DMS153 treated with DMSO at 0.1 percent for 48 hours (cell line): ENCODE data around the gene MTRR.
A peak's percentile ranks its signal among the peaks of the same experiment; 100 is the strongest.

Experiments
- DNase-seq: peaks from one replicate; lab custom pipeline; 2025; ENCODE audit not compliant: unreplicated experiment; lab: John Stamatoyannopoulos, UW

The MTRR gene

DNA sequence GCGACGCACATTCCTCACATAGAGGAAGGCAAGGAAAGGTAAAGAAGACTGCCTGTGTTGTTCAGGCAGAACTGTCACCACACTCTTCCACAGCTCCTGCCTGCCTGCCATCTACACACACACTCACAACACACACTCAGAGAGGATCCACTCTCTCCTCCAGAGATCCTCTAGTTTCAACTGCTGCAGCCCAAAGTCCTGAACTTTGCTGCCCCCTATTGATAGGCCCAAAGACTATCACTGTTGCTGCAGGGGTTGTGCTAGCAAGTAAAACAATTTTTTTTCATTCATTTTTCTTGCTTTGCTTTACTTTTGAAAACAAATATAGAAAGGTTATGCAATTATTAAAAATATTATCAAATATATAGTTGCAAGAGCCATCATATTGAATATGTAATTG lies 12.1 kb upstream of the MTRR start:
- DNase-seq, result peak; percentile 86

DNA sequence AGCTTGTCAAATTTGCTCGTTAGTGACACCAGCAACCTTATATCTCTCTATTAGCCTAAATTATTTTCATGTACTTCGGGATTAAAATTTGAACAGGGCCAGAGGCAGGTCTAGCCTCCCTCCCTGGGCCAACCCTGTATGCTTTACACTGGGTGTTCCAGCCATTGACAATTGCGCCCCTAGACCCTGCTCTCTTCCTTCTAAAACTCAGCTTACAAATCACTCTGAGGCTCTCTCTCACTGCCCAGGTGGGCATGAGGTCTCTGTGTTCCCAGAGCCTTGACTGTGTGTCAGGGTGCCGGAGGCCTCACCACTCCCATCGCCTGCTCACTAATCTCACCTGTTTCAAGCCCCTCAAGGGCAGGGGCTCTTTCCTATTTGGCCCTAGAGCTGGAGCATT lies 11.6 kb upstream of the MTRR start:
- DNase-seq, result no peak

DNA sequence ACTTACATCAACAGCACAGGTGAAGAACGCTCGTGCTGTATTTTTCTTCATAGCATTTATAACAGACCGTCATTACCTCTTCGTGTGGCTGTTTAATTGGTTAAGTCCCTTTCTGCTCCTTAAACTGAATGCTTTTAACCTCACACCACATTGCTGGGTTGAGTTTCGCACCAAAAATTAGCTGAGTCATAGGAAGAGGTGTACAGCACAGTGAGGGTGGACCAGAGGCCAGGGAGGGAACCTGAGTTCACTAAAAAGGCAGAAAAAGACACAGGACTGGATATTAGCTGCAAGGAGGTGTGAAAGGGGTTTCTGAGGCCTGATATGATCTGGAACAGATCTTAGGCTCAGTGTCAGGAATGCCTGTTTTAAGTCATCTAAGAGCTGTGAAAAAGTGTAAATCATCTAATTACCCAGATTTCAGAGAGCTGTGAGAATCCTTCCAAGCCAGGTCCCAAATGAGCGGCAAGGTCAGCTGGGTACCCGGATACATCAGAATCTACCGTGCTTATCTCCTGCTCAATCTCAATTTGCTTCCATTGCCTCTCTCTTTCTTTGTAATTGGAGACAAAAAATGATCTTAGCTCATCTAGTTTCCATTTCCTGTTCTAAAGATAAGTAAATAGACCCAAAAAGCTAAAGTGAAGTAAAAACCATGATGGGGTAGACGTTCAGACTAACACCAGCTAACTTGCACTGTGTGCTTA lies 10.9 kb upstream of the MTRR start:
- no peak for DNase-seq

DNA sequence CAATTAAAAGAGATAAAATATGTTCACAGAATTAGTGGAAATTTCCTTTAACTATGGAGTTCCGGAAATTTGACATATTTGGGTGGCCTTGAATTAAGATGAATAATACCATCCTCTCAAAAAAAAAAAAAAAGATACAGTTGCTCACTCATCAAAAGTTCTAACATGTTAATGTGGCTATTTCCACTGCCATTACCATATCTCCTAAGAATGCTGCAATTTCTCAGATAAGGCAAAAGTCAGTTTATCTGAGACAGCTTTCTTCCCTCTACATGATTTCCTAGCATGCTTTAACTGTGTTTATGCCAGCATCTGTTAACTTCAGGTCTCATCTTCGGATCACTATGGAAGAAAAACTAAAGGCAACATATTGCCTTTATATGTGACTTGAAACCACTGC lies 2.8 kb upstream of the MTRR start:
- DNase-seq, result no peak

DNA sequence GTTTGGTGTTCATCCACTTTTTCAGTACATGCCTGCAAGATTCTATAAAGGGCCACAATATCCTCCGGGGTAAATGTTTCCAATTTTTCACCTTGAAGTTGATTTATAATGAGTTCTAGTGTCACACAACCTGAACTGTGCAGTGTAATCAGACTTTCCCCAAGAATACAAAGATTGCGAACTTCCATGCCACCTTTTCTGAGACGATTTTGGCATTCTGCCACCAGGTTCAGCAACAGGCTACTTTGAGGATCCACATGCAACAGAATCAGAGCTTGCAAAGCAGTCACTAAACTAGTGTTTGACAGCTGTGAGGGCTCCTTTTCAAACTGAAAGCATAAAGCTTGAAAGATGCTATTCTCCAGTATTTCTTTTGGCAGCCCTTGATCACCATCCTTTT lies 1.7 kb upstream of the MTRR start:
- DNase-seq, result no peak

DNA sequence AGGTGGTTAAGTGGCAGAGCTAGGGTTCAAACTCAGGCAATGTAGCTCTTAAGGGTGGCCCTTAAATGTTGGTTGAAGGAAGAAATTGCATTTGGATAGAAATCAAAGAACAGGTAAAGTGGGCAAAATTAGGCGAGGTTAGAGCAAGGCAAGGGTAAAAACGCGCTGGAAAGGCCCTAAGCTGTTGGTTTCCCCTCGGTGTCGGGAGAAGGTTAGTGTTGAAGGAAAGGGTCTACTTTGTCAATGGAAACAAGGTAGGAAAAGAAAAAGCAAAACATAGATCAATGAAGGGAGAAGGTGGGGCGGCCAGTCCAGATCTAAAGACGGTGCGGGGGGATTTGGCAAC lies 548 bp upstream of the MTRR start:
- no peak for DNase-seq

DNA sequence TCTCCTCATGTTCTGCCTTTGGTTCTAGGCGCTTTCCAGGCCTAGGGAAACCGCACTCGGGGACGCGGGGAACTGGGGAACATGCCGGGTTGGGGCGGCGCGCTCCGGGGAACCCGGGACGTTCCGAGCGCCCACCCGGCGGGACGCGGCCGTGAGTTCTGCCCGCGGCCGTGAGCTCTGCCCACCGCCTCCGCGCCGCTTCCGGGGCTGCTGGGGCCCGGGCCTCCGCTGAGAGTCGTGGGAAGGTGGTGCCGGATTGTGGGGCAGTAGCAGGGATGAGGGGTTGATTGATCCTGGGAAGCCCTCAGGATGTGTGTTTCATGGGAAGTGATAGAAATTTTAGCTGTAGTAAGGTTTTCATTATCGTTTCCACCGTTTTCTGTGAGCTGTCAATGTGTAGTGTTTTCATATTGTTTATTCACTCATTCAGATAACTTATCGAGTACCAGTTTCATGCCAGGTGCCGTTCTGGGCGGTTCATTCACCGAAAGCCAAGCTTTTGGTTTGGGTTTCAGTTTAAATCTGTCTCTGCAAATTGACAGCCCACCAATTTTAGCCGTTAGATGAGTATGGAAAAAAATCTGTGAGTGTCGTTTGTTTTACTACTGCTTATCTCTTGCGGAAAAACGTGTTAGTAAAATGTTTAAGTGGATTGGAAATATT lies 657 bp downstream of the MTRR start:
- DNase-seq, result no peak

DNA sequence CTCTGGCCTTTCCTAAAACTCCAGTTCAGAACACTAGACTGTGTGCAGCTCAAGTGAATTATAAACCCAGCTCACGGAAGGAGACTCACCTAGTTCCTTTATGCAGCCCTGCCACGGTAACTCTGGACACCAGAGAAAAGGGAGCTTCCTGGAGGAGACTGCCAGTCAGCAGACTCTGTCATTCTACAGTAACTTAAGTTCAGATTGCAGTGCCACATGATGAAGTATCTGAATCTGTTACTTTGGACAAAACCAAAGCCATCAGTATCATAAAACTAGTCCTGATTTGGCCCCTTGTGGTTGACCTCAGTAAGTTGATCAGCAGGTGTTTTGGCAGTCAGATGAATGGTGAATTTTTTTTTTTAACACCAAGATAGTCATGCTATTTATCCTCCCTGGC lies 2.7 kb downstream of the MTRR start:
- DNase-seq, result no peak

DNA sequence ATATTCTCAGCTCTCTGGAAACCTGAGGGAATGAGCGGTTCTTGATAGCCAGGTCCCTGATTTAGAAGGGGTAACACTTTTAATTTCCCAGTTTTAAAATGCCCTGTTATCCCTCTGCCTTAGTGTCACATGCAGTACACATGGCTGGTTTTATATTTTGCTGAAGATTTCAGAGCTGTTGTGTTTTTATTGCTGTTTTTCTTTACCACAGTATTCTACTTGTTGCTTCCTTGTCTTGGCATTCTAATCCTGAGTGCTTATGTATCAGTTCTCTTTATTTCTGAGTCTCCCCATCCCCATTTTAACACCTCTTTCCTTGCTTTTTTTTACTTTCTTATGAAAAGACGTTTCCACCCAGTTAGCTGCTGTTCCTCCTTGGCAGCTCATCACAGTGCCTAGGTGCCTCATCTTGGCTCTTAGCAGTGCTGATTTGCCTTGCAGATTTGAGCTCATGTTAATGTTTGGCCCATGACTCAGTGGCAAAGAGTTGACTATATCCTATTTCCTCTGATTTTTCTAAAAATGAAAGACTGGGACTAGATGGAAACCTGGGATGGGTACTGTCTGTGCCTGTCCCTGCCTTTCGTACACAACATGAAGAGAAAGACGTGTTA lies 3.7 kb downstream of the MTRR start:
- DNase-seq, result no peak

DNA sequence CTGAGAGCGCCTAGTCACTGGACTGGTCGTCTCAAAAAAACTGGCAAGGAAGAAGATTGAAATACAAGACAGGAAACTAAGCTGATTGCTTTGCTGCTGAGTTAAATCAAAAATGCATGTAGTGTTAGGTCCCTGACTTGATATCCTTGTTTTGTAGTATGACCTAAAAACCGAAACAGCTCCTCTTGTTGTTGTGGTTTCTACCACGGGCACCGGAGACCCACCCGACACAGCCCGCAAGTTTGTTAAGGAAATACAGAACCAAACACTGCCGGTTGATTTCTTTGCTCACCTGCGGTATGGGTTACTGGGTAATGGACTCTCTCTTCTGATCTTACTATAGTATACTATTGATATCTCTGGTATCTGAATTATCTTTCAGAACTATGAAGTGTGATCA lies 4.3 kb downstream of the MTRR start:
- no peak for DNase-seq

DNA sequence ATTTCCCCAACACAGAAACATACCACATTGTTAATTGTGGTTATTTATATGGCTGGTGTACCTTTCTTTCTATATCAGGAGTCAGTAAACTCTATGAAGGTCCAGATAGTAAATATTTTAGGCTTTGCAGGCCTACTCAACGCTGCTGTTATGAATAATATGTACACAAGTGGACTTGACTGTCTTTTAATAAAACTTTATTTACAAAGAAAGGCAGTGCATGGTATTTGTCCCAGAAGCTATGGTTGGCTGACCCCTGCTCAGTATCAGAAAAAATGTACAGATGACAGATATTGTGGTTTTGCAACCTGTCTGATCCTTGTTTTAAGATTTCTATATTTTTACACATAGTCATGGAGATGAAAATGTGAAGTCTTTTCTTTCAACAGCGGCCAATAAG lies 5.7 kb downstream of the MTRR start:
- DNase-seq, result no peak

DNA sequence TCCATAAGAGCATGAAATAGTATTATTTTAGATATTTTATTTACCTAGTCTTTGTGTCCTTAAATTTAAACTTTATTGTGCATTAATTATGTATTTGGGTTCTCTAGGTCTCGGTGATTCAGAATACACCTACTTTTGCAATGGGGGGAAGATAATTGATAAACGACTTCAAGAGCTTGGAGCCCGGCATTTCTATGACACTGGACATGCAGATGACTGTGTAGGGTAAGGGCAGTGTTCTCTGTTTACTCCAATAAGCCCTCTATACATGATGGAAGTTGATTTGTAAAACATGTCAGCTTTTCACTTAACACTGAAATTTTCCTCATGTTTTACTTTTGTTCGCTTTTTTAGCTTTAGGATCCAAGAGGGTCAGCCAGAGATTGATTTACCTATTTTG lies 6.2 kb downstream of the MTRR start:
- no peak for DNase-seq

DNA sequence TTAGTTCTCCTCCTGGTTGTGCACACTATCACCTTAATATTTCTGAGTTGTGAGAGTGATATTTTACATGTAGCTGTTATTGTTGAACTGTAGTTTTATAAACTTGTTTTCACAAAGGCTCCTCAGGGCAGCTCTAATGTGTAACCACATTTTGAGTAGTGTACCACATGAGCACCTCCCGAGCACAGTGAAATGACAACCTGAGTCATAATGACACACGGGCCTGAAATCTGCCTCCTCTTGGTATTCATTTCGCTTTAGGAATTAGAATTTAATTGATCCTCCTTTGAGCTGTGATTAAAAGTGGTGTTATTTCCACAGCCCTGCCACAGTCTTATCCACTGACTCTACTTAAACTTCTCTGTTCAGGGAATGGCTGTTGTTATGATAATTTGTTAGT lies 7.9 kb downstream of the MTRR start:
- no peak for DNase-seq

DNA sequence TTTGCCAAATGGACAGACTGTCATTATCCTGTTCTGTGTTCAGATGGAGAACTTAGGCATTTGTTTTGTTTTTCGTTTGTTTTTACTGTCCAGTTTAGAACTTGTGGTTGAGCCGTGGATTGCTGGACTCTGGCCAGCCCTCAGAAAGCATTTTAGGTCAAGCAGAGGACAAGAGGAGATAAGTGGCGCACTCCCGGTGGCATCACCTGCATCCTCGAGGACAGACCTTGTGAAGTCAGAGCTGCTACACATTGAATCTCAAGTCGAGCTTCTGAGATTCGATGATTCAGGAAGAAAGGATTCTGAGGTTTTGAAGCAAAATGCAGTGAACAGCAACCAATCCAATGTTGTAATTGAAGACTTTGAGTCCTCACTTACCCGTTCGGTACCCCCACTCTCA lies 8.9 kb downstream of the MTRR start:
- no peak for DNase-seq

DNA sequence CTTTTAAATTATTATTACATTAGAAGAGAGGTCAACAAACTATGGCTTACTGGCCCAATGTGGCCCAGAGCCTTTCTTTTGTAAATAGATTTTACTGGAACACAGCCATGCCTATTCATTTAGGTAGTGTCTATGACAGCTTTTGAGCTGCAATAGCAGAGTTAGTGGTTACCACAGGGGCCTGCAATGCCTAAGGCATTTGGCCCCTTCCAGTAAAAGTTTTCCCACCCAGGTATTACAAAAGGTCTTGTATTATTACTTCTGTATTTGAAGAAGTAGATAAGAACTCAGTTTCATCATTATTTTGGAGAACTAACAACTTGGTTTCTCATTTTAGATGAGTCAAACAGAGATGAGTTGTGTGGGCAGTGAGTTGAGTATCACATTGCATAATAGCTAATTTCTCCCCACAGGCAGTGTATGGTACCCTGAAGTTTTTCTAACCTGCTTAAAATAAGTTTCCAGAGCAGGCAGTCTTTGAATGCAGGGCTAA lies 9.5 kb downstream of the MTRR start:
- DNase-seq, result no peak

DNA sequence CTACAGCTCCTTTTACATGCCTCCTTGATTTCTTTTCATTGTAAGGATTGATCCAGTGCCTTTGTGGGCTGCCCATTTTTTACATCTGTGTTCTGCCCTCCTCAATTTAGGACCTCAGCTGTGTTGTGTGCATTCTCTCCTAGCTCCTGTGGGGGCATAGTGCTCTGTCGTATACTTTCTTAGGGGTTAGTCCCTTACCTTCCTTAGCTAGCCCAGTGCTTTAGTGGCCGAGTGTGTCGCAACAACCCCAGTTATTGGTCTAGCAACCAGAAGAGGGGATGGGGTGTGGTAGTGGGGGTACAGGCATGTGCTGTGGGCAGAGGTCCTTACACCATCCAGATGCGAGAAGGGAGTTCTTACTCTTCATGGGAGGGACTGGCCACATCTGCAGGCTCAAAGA lies 12.1 kb downstream of the MTRR start:
- DNase-seq, result no peak

DNA sequence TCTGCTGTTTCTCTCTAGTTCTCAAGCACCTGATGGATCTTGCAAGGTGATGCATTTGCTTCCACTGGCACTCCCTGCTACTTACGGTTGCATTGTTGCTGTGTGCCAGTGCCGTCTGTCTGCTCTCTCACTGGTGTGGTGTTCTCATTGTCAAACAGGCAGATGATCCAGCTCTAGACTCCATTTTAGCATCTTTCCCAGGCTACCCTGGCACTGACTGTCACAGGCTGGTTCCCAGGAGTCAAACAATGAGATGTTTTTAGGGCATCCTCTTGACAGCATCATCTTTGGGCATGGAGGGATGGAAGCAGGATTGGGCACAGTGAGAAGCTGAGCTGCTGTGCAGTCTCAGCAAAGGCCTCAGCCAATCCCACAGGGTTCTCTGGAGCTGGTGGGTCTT lies 12.9 kb downstream of the MTRR start:
- DNase-seq, result no peak

DNA sequence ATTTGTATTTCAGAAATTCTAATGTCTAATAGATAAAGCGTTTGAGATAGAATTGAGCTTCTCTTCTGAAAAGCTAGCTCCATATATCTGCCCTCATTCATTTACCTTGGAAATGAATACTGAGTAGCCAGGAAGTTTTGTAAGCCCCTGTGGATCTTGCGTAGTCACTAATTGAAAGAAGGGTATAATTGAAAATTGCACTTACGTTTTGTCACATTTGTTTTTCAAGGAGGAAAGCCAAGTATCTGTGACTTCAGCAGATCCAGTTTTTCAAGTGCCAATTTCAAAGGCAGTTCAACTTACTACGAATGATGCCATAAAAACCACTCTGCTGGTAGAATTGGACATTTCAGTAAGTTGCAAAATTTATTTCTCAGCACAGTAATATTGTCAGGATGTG lies 14.0 kb downstream of the MTRR start:
- no peak for DNase-seq

DNA sequence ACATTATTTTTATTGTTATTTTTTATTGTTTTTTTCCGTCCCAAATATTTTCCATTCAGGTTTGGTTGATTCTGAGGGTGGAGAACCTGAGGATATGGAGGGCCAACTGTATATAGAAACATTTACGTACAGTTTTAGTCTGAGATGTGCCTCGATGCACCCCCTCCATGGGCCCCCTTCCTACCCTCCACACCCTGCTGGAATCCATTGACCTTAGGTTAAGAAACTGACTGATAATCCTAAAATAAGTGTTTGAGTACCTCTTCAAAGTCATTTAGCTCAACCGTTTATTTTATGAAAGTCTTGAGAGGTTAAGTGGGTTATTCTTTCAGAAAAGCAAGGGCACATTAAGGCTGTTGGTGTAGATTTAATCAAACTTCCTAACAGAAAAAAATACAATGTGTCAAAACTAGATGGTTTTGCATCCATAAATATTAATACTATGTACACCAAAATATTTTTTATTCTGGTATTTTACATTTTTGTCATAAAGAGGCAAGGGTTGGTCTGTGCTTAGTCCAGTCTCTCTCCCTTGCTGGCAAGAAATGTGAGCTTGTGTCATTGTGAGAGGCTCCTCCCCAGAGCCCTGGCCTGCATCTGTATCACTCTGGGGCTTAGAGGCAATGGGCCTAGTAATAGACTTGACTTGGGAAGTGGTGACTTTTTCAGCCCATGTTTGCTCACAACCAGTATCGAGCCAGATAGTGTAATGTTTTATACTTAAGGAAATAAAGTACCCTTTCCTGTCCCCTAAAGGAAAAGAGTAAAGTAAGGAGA lies 15.7 kb downstream of the MTRR start:
- no peak for DNase-seq

DNA sequence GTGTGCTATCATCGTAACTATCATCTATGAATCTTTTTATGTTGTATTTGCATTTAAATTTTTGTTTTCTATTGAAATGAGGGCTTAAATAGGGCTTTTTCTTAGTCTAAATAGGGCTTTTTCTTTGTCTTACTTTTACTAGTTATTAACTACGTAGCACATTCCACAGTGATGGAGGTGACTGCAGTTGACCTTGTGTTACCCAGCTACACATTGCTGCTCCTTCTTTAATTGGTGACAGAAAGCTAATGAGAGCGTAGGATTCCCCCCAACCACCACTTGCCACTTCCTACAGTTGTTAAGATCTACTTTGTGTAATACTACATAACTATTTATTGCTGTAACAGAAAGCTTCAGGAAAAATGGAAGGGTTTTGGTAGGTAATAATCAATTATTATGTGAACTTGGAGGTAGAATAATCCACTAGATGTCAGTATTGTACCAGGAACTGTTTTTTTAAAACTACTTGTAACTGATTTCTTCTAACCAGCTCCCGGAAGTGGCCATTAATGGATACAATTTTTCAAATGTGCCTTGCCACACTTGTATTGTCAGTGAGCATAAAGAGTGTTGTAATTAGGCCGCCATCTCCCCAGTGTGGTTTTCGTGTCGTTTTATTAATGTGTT lies 18.0 kb downstream of the MTRR start:
- DNase-seq, result peak; percentile 83

DNA sequence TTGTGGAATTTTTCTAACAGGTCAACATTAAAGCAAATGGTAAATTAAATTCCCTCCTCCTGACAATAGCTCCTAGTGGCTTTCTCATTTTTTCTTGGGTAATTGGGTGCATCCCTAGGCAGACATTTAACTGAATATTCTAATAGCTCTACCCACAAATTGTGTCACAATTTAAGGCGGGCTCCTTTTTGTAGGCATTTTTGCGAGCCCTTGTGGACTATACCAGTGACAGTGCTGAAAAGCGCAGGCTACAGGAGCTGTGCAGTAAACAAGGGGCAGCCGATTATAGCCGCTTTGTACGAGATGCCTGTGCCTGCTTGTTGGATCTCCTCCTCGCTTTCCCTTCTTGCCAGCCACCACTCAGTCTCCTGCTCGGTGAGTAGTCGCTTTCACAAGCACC lies 20.0 kb downstream of the MTRR start:
- DNase-seq, result no peak
